GM12878 (cell line): ENCODE data around the gene KIAA1217. TPM values are rescaled to one million over a fixed set of nuclear protein-coding genes. Genes with fewer than 3 reads are reported as not detected.

Source experiments
- BHLHE40 ChIP-seq, 2 experiments: fragments of 450-650 bp in 1 of 2; IDR thresholded peaks; 2 replicates each; pipeline ENCODE4 v1.6.1; 2011 to 2017; ENCODE audit warnings: low read depth in 2 of 2, borderline replicate concordance in 1 of 2, improper control_type of control experiment in 1 of 2, low read length in 1 of 2, mild to moderate bottlenecking in 1 of 2
- E2F8 ChIP-seq: fragments of 450-650 bp; IDR thresholded peaks from 2 replicates; pipeline ENCODE4 v1.6.1; 2018; ENCODE audit warnings: mild to moderate bottlenecking, low read depth, moderate library complexity; ENCODE audit not compliant: partially characterized antibody
- E4F1 ChIP-seq: fragments of 450-650 bp; IDR thresholded peaks from 2 replicates; pipeline ENCODE4 v1.6.1; 2018; ENCODE audit warnings: borderline replicate concordance, mild to moderate bottlenecking; ENCODE audit not compliant: partially characterized antibody
- POLR2AphosphoS2 ChIP-seq: IDR thresholded peaks from 2 replicates; pipeline ENCODE4 v1.6.1; 2011; ENCODE audit warnings: low read depth, mild to moderate bottlenecking, low read length, improper control_type of control experiment, moderate library complexity
- POU2F2 ChIP-seq: IDR thresholded peaks from 3 replicates; pipeline ENCODE4 v1.6.1; 2011; ENCODE audit warnings: low read depth, mild to moderate bottlenecking, low read length, borderline replicate concordance
- SP1 ChIP-seq: IDR thresholded peaks from one replicate; pipeline ENCODE4 v1.6.1; 2011; ENCODE audit warnings: low read depth, low read length
- SREBF1 ChIP-seq: IDR thresholded peaks from 2 replicates; pipeline ENCODE4 v1.6.1; 2012; ENCODE audit warnings: mild to moderate bottlenecking, low read length
- ZNF384 ChIP-seq: IDR thresholded peaks from 2 replicates; pipeline ENCODE4 v1.6.1; 2012; ENCODE audit warnings: low read depth, mild to moderate bottlenecking, low read length, improper control_type of control experiment, borderline replicate concordance
- polyA plus RNA-seq, 11 experiments: library from polyadenylated mRNA; depleted of rRNA in 4 of 11; unstranded in 6 of 11; stranded (reverse) in 5 of 11; fragments of >200 nt; fragmentation: Nextera tagmentation in 4 of 11; fragmentation: Illumina TruSeq in 1 of 11; extraction: Ambion mirVana in 4 of 11; extraction: Trizol in 1 of 11; gene quantifications; 1 replicate in 1 of 11; 2 replicates in 10 of 11; pipeline versions ENCODE4 v1.2.1 to v1.2.3, GENCODE V29; 2011 to 2016; ENCODE audit warnings: inconsistent platforms in 2 of 11, missing spikeins in 2 of 11, low read depth in 1 of 11
- total RNA-seq, 4 experiments: library from RNA; depleted of rRNA in 3 of 4; stranded (reverse); fragments of >200 nt in 3 of 4; fragmentation: Illumina TruSeq in 1 of 4; extraction: Trizol in 1 of 4; gene quantifications; 2 replicates each; pipeline versions ENCODE4 v1.2.1 to v1.2.3, GENCODE V29; 2013 to 2021

KIAA1217 gene
- total and polyA plus RNA-seq, 10 of the 15 experiments (the other 5 are each of a cell fraction or from before 2014, with no cell fraction given) = 0.57 to 3.8 (median 2.1) TPM

GRCh38 chr10:24469993-24470392 is 261.1 kb downstream of the KIAA1217 start (continued):
- no peak for TF ChIP-seq E2F8
- TF ChIP-seq SREBF1 = no peak
- TF ChIP-seq SP1 = no peak
- TF ChIP-seq POU2F2 = no peak
- no peak for TF ChIP-seq BHLHE40 (IDR thresholded peaks at IDR 0.05; ENCODE audit: borderline replicate concordance in 1 of 2, low read depth in 2 of 2, low read length in 1 of 2)
- no peak for TF ChIP-seq E4F1
- no peak for TF ChIP-seq ZNF384
- TF ChIP-seq POLR2AphosphoS2 = no peak
